HG02938 (cell line): ENCODE results near the gene GAS5.

Source experiments
- ATAC-seq: cut with Tn5 transposase; IDR thresholded peaks from one replicate; pipeline ENCODE4 v1.9.1; 2021; ENCODE audit warnings: mild to moderate bottlenecking, moderate library complexity; ENCODE audit not compliant: unreplicated experiment

GAS5 gene

DNA sequence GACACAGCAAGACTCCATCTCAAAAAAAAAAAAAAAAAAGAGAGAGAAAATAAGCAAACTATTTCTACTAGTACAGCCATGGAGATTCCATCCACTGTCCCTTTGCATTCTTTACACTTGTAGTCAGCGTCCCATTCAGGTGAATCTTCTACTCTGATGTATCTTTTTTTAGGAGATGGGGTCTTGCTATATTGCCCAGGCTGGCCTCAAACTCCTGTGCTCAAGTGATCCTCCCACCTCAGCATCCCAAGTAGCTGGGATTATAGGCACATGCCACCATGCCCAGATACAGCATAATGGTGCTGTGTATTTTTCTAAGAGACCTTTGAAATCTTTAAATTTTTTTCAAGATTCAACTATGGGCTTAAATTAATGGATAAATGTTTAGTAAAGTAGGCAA is 35.0 kb downstream of the GAS5 start:
- ATAC-seq = no peak

GRCh38 chr1:173827611-173828010 is 40.2 kb downstream of the GAS5 start:
- ATAC-seq = no peak

DNA sequence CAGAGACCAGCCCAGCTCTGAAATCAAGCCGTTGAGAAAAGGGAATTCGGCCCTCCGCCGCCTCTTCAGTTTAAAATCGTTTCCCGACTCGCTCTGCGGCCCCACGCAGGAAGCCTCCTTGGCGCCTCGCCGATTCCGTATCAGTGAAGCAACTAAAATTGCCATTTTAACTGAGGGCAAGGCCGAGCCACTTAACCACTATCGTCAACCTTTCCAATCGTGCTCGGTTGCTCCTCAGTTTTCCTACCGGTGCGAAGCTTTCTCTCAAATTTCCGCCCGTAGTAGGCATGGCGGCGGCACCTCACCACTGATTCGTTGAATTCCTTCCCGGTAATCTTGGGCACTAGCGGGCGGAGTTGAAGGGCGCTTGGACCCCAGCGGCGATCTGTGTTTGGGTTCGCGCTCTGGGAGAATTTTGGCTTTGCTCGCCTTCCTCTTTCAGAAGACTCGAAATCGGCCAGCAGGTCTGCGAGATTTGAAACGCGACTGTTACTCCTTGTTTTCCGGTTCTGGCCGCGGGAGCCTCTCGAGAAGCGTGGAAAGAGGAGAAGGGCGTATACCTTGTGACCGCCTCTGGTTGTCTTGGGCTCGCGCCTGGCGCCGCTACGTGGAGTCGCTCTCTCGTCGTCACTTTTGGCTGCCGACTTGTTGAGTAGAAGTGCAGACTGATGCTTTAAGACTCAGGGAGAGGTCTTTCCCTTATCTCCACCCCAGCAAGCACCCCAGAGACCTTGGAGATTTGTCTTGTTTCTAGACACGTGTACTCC is 43.3 kb downstream of the GAS5 start, which contains the start of the genes CENPL and DARS2:
CENPL (minus strand) TSS at position 569 of the 767 bp plus-strand sequence. CDS start 13,584 bp downstream, outside the sequence.
DARS2 (plus strand) TSS at position 359 of the 767 bp plus-strand sequence. CDS start 557 bp downstream, outside the sequence.
- peak; percentile 84 for ATAC-seq

DNA sequence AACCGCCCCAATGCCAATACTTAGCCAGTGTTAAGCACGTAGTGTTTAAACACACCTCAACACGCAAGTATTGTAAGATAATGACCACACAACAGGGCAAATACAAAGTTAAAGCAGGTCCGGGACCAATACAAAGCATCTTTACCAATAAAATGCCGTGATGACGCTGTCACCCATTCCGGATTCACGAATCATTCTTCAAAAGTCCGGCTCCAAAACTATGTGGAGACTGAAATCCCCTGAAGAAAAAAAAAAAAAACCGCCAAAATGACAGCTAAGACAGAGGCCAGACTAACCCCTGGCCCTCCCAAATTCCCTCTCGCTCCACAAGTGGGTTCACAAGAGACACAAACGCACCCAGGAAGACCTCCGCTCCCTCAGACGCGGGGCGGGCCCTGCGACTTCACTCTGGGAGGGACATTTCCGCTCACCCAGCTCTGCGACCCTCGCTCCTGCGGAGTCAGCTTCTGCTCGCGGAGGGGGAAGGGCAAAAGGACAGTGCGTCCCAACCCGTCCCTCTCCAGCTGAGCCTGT is 43.9 kb downstream of the GAS5 start:
- ATAC-seq = peak; percentile 30

- no peak for ATAC-seq
These were observed 46.1 kb downstream of the GAS5 start for GRCh38 chr1:173821680-173822079.

GRCh38 chr1:173818459-173818858 is 49.3 kb downstream of the GAS5 start:
- no peak for ATAC-seq
